GM19099 (cell line): Measurements from ENCODE around the gene GRIK4.

Source experiments
- POLR2A ChIP-seq: IDR thresholded peaks from 3 replicates; pipeline ENCODE4 v1.6.1; 2011; ENCODE audit warnings: low read depth; ENCODE audit not compliant: insufficient read length; ENCODE audit errors: extremely low read depth

Gene GRIK4

DNA sequence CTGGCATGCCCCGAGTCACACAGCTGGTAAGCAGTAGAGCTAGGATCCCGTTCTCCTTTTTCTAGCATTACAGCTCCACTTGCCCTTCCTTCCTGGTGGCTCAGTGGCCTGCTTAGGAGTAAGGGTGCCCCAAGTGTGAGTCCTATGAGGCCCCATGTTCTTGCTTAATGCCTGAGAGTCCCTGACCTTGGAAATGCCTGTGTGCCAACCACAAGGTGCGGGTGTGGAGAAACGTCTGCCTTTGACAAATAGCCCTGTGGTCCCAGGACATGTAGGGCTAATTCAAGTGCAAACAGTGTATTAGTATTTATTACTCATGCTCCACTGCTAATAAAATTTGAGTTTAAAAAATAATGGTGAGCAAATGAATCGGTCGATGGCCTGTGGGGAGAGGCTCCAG, 18.4 kb downstream of the GRIK4 start:
- TF ChIP-seq POLR2A, result no peak

DNA sequence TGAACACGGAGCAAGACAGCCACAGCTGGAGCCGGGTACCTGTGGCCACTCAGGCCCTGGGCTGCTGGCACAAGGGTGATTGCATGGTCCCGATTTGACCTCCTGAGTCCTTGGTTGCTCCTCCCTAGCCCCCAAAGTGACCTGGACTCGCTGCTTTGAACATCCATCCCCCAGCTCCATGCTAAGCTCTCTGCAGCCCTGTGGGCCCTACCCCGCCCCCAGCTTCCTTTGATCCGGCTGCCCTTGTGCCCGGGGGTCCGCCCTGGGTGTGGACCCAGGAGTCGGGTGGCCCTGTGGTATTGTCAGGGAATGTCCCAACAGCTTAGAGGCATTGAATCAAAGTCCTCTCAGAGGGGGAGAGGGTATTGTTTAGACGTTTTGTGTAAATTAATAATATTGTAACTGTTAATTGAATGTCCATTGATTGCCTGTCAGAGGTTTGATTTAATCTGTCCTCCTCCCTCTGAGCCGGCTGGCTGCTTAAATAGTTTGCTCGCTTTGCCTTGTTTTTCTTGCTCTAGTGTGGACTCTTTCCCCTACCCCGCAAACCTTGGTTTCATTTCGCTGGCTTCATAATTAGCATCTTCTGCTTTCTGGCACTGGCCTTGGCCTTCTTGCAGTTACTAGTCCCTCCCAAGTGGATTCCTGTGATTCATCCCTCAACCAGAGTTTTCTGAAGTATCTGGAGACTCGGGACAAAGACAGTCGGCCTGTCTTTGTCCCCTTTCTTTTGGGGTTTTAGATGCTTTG, 20.7 kb downstream of the GRIK4 start:
- no peak for TF ChIP-seq POLR2A

DNA sequence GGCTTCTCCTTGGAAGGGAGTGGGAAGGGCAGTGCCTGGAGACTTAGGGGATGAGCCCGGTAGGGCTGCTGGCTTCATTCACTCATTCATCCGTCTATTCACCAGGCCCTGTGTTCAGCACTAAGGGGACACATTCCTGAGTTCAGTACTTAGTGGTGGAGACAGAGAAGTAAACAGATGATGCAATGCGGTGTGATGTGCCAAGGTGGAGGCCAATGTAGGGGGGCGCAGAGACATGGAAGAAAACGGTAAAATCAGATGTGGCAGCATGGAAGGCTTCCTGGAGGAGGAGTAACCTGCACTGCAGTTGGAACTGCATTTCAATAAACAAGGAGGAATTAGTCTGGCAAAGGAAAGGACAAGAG, 21.3 kb downstream of the GRIK4 start:
- TF ChIP-seq POLR2A, result no peak

DNA sequence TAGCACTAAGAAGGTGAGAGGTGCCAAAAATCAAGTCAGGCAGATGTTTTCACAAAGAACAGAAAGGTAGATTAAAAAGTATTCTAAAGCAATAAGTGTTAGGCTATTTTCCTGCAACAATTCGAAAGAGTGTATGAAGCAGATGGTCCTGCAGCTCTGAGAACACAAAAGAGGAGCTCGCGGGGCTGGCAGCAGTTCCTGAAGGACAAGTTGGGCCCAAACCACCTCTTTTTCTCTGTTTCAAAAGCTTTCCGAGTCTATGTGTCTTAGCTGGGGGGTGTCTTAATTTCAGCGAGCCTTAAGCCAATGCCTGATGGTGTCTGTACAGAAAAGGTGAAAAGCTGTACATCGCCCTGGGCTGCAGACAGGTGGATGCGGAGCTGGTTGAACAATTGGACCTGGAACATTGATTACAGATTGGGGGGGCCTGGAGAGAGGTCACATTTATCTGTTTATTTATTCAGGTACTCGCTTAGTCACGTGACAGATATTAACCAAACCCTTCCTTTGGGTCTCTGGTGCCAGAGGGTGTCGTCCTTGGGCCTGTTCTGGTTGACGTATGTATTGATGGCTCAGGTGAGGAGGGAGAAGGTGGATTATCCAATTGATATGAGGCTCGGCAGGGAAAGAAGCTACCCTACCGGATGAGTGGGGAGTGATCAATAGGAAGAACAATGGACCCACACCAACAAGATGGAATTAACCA, 24.7 kb downstream of the GRIK4 start:
- no peak for TF ChIP-seq POLR2A

DNA sequence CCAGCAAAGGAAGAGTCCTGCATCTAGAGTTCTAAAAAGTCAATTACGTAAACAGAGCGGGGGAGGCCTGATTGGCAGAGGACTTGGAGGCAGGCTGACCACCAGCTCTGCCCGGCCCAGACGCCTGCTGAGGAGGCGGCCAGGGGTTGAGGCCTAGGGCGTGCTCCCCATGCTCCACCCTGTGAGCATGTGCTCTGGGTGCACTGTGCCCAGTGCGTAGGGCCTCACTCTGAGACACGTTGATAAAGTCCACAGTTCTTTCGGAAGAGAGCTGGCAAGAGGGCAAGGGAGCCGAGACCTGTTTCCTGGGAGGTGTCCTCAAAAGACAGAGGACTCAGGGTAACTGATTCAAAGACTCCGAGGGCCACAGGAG, 25.2 kb downstream of the GRIK4 start:
- TF ChIP-seq POLR2A, result no peak

DNA sequence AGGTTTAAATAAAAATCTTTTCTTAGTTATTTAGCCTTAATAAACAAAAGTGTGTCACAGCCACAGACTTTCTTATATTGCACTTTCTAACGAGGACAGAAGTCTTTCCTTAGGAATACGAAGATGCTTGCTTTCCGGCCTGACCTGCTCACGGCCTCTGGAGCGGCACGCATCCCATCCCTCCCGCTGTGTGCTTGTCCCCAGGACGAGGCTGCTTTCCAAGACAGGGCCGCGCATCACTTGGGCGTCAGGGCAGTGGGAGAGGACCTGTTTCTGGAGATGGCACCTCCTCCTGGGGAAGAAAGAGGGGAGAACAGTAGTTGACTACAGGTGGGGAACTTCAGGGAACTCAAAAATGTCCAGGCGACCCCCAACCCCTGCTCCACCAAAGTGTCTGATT, 26.4 kb downstream of the GRIK4 start:
- TF ChIP-seq POLR2A, result no peak

DNA sequence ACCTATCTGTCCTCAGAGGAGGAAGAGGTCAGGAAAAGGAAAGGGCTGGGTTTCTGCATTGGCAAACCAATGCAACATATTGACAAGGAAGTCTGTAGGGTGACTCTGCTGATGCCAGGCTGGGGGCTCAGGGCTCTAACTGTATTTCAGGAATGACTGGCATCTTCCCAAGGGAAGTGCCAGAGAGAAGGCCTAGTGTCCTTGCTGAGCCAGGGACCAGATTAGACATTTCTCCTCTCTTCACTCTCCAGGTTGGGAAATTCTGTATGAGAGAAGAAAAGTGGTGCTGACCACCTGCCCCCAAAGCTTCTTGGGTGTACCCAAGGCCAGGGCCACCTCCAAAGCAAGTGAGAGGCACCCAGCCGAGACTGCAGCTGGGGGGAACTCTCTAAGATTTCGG, 27.2 kb downstream of the GRIK4 start:
- no peak for TF ChIP-seq POLR2A

DNA sequence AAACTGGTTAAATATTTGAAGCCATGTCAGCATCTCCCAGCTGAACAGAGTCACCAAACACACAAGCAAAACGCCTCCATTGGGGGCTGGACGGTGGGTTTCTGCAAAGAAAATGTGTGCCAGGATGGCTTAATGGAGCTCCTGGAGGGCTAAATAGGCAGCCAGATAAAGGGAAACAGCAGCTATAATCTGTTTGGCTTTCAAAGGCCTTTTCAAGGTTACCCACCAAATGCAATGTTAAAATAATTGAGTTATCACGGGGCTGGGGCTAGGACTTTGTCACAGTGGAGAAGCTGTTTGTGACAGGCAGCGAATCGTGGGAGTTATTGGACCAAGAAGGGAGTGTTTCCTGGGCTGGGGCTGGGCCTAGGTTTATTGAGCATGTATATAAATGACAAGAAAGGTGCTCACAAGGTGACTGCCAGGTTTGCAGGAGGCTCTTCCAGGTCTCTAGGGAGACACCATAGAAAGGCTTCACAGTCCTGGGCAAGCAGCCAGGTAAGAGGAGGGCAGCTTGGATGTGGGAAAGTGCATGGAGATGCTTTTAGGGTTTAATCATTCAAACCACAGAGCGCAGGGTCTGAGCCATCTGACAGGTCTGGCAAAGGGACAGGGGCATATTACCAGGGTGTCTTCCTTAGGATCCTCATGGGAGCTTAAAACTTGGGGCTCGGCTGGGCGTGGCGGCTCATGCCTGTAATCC, 28.3 kb downstream of the GRIK4 start:
- TF ChIP-seq POLR2A, result no peak

DNA sequence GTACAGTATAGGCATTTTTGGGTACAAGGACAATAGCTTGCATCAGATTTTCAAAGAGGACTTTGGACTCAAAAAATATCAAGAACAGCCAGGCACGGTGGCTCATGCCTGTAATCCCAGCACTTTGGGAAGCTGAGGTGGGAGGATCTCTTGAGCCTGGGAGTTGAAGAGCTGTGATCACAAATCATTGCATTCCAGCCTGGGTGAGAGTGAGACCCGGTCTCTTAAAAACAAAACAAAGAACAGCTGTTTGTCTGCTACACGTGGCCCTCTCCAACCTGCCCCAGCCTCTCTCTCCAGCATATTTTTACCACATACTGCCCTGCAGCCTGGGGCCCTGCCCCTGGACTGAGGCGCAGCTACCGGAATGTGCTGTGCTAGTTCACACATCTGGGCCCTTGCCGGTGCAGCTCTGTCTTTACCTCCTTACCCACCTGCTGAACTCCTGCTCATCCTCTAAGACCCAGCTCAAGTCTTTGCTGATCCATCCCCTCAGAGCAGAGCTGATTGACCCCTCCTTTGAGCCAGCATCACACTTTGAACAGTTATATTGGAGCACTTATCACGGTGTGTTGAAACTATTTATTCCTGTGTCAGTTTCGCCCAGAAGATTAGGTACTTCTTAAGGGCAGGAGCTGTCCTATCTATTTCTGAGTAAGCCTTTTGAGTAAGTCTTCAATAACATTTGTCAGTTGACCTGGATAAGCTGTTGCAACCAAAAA, 29.4 kb downstream of the GRIK4 start:
- TF ChIP-seq POLR2A, result no peak

DNA sequence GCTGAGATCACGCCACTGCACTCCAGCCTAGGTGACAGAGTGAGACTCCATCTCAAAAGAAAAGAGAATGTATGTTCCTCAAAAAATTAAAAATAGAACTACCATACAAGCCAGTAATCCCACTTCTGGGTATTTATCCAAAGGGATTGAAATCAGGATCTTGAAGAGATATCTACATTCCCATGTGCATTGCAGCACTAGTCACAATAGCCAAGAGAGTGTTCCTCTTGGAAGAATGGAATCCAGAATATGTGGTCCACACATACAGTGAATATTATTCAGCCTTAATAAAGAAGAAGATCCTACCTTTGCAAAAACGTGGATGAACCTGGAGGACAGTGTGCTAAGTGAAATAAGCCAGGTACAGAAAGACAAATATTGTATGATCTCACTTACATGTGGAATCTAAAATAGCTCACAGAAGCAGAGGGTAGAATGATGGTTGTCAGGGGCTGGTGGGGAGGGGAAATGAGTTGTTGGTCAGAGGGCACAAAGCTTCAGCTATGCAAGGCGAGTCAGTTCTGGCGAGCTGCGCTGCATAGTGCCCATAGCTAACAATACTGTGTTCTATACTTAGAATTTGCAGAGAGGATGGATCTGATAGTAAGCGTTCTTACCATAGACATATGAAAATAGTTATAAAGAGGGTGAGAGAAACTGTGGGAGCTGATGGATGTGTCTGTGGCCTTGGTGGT, 32.1 kb downstream of the GRIK4 start:
- no peak for TF ChIP-seq POLR2A

DNA sequence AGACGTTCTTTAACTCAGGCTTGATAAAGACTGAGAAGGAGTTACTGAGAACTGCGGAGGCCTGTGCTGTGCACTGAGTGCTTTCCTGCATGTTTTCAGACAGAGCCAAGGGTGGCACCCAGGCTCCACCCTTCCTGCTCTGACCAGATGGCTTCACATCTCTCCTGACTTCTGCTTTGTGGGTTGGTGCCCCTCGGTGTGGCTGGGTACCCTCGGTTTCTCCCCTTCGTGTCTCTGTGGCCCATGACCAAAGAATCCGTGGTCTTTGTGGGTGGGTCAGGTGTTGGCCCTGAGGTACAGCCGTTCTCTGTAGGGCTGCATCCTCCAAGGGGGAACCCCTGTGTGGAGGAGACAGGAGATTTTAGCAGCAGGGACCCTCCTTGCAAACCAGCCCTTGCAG, 34.3 kb downstream of the GRIK4 start:
- TF ChIP-seq POLR2A, result no peak

DNA sequence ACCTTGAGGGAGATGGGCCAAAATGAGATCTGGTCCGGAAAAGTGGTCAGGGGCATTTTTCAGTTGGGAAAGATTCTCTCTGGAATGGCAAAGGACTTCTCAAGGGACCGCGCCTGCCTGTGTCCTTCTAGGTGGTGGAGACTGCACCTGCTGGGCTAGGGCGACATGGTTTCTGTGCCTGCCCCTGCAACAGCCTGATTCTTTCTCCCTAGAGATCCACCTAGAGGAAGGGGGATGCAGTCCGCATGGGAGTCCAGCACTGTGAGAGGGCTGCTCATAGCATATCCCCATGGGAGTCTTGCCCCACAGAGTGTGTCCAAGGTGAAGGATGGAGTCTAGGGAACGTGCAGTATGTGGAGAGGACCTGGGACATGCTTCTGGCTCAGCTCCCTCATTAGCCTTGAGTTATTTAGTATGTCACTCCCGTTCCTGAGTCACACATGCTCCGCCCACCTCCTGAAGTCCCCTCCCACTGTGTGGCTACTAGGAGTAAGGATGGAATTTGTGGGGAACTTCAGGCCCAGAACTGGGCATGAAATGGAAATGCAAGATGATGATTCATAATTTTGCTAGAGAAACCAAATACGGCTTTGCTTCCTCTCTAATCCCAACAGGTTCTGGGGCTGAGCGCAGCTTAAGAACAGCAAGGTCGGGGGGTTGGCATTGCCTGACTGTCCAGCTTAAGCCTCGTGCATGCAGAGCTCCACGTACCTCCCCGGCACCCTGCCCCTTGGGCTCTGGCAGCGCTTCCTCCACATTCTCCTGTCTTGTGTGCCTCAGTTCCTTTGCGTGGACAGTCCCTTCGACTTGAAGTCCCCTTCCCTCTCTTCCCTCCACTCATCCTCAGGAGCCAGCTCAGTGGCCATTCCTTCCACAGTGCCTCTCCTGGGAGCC, 35.0 kb downstream of the GRIK4 start:
- TF ChIP-seq POLR2A, result no peak

DNA sequence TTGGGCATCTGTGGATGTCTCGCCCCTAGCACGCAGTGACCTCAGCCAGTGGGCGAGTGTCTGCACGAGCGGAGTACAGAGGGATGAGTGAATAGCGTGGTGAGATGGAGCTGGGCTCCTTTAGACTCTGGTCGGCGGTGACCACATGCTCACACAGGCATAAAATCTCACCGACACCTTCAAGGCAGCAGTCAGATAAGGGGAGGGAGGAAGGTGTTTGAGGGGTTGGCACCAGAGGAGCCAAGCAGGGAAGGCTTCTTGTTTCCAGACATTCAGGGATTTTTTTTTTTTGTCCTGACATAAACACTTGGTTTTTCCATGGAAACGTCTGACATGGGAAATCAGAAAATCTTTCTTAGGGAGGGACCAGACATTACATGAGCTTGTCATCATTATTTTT, 35.8 kb downstream of the GRIK4 start:
- no peak for TF ChIP-seq POLR2A
